NCI-H2107 (cell line): ENCODE data around the gene ZCCHC24.

Source experiments
- DNase-seq: peaks from one replicate; lab custom pipeline; 2025; lab: John Stamatoyannopoulos, UW

The ZCCHC24 gene

GRCh38 chr10:79431428-79431827, 14.0 kb downstream of the ZCCHC24 start:
- DNase-seq: no peak

- DNase-seq: no peak
These were observed 14.5 kb downstream of the ZCCHC24 start for GRCh38 chr10:79430936-79431335.

GRCh38 chr10:79430325-79430905, 15.0 kb downstream of the ZCCHC24 start:
- DNase-seq: no peak

- DNase-seq: no peak
These were observed 15.7 kb downstream of the ZCCHC24 start for GRCh38 chr10:79429751-79430150.

- no peak for DNase-seq
These were observed 17.5 kb downstream of the ZCCHC24 start for GRCh38 chr10:79427965-79428364.

- no peak for DNase-seq
These were observed 20.3 kb downstream of the ZCCHC24 start for GRCh38 chr10:79425074-79425532.

GRCh38 chr10:79424221-79425073, 21.0 kb downstream of the ZCCHC24 start:
- no peak for DNase-seq

- DNase-seq: no peak
These were observed 23.1 kb downstream of the ZCCHC24 start for GRCh38 chr10:79422178-79422892.

GRCh38 chr10:79420974-79421688, 24.3 kb downstream of the ZCCHC24 start:
- DNase-seq: no peak

GRCh38 chr10:79418886-79419595, 26.4 kb downstream of the ZCCHC24 start:
- DNase-seq: no peak

- no peak for DNase-seq
These were observed 27.1 kb downstream of the ZCCHC24 start for GRCh38 chr10:79418274-79418673.

- DNase-seq: no peak
These were observed 27.7 kb downstream of the ZCCHC24 start for GRCh38 chr10:79417731-79418130.

GRCh38 chr10:79417266-79417665, 28.2 kb downstream of the ZCCHC24 start:
- no peak for DNase-seq

- no peak for DNase-seq
These were observed 28.7 kb downstream of the ZCCHC24 start for GRCh38 chr10:79416578-79417255.

- no peak for DNase-seq
These were observed 29.5 kb downstream of the ZCCHC24 start for GRCh38 chr10:79415736-79416577.

- no peak for DNase-seq
These were observed 30.7 kb downstream of the ZCCHC24 start for GRCh38 chr10:79414714-79415113.

GRCh38 chr10:79413196-79413595, 32.2 kb downstream of the ZCCHC24 start:
- DNase-seq: no peak

GRCh38 chr10:79412516-79412915, 32.9 kb downstream of the ZCCHC24 start:
- DNase-seq: no peak

GRCh38 chr10:79411546-79412495, 33.6 kb downstream of the ZCCHC24 start:
- no peak for DNase-seq
